ENCODE results near the gene VPREB1.

- TF ChIP-seq POLR2AphosphoS5 (IDR thresholded peaks at IDR 0.05; ENCODE audit: borderline replicate concordance, low read depth, low read length) = no peak
- TF ChIP-seq EZH2 (IDR thresholded peaks at IDR 0.05) = no peak
These were observed 28.1 kb upstream of the VPREB1 start for GRCh38 chr22:22216450-22216959.

All from SK-N-MC (cell line).